Heart right ventricle (tissue), 16 donors: ENCODE results near the gene TNK2. TPM values are rescaled to one million over a fixed set of nuclear protein-coding genes. Genes with fewer than 3 reads are reported as not detected.

Experiments used
- ATAC-seq, 8 donors: fragments of 200-7000 bp; cut with Tn5 transposase; one replicate each; pipeline ENCODE4 v1.9.1; 2020; ENCODE audit warnings: mild to moderate bottlenecking in 8 of 8, moderate library complexity in 8 of 8, moderate number of reproducible peaks in 1 of 8
- DNase-seq, 2 donors: peaks; one replicate each; pipeline ENCODE4 v3.0.0-alpha.2; 2020
- H3K27ac ChIP-seq, 10 donors: fragments of 200-600 bp; sonication (generic) in 2 of 10; one replicate each; pipeline versions ENCODE4 v1.5.0 to v1.8.0; 2020 to 2022; ENCODE audit warnings: mild to moderate bottlenecking in 3 of 10
- H3K27me3 ChIP-seq, 7 donors: fragments of 200-600 bp; one replicate each; pipeline ENCODE4 v1.8.0; 2021 to 2022; ENCODE audit warnings: mild to moderate bottlenecking in 2 of 7
- H3K36me3 ChIP-seq, 9 donors: fragments of 200-600 bp; sonication (generic) in 1 of 9; one replicate each; pipeline versions ENCODE4 v1.5.0 to v1.8.0; 2020 to 2022; ENCODE audit warnings: mild to moderate bottlenecking in 2 of 9
- H3K4me1 ChIP-seq, 9 donors: fragments of 200-600 bp; sonication (generic) in 1 of 9; one replicate each; pipeline versions ENCODE4 v1.5.0 to v1.8.0; 2020 to 2022; ENCODE audit warnings: mild to moderate bottlenecking in 4 of 9
- H3K4me3 ChIP-seq, 10 donors: fragments of 200-600 bp; sonication (generic) in 2 of 10; one replicate each; pipeline versions ENCODE4 v1.5.0 to v1.8.0; 2020 to 2022; ENCODE audit warnings: mild to moderate bottlenecking in 7 of 10, moderate library complexity in 2 of 10
- H3K9me3 ChIP-seq, 11 donors: fragments of 200-600 bp in 10 of 11; sonication (generic) in 2 of 11; one replicate each; pipeline versions ENCODE4 v1.5.0 to v1.8.0; 2013 to 2022; ENCODE audit warnings: mild to moderate bottlenecking in 2 of 11, control low read depth in 1 of 11, moderate library complexity in 1 of 11
- WGBS, 2 donors: extraction: QIAGEN DNeasy Blood & Tissue Kit; methylation state at CpG; one replicate each; pipeline ENCODE4 v1.1.7; 2013; ENCODE audit warnings: inconsistent platforms in 1 of 2; 5-methylcytosine and 5-hydroxymethylcytosine counted together
- intact Hi-C, 10 donors: fragments of 100-400 bp; cut with DNase I; formaldehyde crosslinking; loops; one replicate each; pipeline versions ENCODE4 v1.11.1 to v1.14.2; 2022
- polyA plus RNA-seq, 2 donors: library from polyadenylated mRNA; stranded (reverse); fragments of 200-250 nt; gene quantifications; one replicate each; pipeline ENCODE4 v1.2.3, GENCODE V29; 2013
- total RNA-seq, 10 donors: library from RNA; stranded (reverse); fragmentation: NEBNext Ultra II Directional in 3 of 10; extraction: Animal tissue kit (Norgen Biotek cat#: 25700) in 3 of 10; gene quantifications; one replicate each; pipeline versions ENCODE4 v1.2.1 to v1.2.4, GENCODE V29; 2021 to 2023
- TF ChIP-seq, protein P1 (sequence below), 9 donors: fragments of 200-600 bp; sonication (generic) in 2 of 9; IDR thresholded peaks; one replicate each; pipeline versions ENCODE4 v1.5.0 to v1.8.0; 2021 to 2022; ENCODE audit warnings: antibody characterized with exemption in 9 of 9, mild to moderate bottlenecking in 5 of 9, moderate library complexity in 1 of 9
- donor health status: Arrhythmogenic right ventricular cardiomyopathy.
- donor health status: ischemic (EF 13 %, LVEDD 7.1; RV severe dilation, severe dysfunction).
- donor health status: healthy with polysubstance abuse.
- donor health status: DM: no; HTN: yes; CAD: no.
- donor health status: DM: no; HTN: no; CAD: no.
- donor health status: ischemic (EF 25% LVEDD 6.9; RV normal size, moderate dysfunction).
- donor health status: ischemic (EF 25% LVEDD 5.7; RV mildly dilated, moderate dysfunction).
- donor health status: healthy.
- donor health status: DM: yes; HTN: yes; CAD: no.
- donor health status: Ischemic cardiomyopathy.
- donor health status: ischemic (EF 35%, LVEDD 5.7; RV mildly dilated, moderate dysfunction).
- donor health status: nonischemic (EF 11% LVEDD 7.7; RV severe dilation, severe dysfunction).
- donor health status: DM: yes; HTN: yes; CAD: no.
- donor health status: PGD.
- donor health status: ischemic (EF 29% LVEDD 5.4; RV normal size, mild dysfunction).
- donor health status: nonischemic (EF 23%, LVEDD 6.1; RV moderate dilation, normal function).

Gene TNK2
- total and polyA plus RNA-seq, 12 donors = 17.6 to 48.3 (median 32.5) TPM

DNA sequence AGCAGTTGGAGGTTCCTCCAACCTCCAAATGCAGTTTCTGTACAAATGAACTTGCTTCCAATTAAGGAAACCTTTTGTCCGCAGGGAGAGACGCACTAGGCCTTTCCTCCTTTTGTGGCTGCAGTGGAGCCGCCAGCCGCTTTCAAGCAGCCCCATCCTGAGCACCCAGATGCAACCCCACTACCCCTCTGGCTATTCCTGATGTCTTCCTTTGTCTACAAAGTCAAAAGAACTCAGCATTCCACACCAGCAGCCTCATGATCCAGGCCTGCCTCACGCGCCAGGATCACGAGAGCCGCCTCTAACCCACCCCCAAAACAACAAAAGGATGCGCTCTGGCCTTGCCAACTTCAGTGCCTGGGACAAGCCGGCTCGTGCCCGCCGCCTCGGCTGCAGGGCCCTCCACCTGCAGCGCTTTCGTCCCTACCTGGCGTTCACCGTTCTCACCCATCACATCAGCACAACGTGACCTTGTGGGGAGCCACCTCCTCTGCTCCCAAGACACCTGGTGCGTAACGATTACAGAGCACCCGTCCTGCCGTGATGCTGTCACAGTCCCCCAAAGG lies 48.4 kb downstream of the TNK2 start:
- intact Hi-C loops = loop anchor here in 7 of 10 donors (1.0 to 5.0 kb wide), 4 partner anchors 32 to 55 kb away; no protein-coding TSS in a partner anchor
- Histone ChIP-seq H3K27ac (no peak overlapping the region), H3K36me3 (peaks cover 0 to 10% (median 0%) of the 10 kb centered on the region in 9 donors), H3K9me3 (no peaks in the 10 kb centered on the region), H3K27me3 (no peaks in the 10 kb centered on the region), H3K4me1 (peaks cover 0 to 31% (median 15%) of the 10 kb centered on the region in 9 donors), H3K4me3 (peak overlapping the region in 5 of 10 donors; percentile 20 to 38 (median 29))
- DNase-seq (no peak), ATAC-seq (no peak)
- TF ChIP-seq, protein P1, sequence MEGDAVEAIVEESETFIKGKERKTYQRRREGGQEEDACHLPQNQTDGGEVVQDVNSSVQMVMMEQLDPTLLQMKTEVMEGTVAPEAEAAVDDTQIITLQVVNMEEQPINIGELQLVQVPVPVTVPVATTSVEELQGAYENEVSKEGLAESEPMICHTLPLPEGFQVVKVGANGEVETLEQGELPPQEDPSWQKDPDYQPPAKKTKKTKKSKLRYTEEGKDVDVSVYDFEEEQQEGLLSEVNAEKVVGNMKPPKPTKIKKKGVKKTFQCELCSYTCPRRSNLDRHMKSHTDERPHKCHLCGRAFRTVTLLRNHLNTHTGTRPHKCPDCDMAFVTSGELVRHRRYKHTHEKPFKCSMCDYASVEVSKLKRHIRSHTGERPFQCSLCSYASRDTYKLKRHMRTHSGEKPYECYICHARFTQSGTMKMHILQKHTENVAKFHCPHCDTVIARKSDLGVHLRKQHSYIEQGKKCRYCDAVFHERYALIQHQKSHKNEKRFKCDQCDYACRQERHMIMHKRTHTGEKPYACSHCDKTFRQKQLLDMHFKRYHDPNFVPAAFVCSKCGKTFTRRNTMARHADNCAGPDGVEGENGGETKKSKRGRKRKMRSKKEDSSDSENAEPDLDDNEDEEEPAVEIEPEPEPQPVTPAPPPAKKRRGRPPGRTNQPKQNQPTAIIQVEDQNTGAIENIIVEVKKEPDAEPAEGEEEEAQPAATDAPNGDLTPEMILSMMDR (IDR thresholded peaks at IDR 0.05) = no peak
- 82 to 86% methylated on average over 23 of the region's 23 CpGs for WGBS, 2 donors

DNA sequence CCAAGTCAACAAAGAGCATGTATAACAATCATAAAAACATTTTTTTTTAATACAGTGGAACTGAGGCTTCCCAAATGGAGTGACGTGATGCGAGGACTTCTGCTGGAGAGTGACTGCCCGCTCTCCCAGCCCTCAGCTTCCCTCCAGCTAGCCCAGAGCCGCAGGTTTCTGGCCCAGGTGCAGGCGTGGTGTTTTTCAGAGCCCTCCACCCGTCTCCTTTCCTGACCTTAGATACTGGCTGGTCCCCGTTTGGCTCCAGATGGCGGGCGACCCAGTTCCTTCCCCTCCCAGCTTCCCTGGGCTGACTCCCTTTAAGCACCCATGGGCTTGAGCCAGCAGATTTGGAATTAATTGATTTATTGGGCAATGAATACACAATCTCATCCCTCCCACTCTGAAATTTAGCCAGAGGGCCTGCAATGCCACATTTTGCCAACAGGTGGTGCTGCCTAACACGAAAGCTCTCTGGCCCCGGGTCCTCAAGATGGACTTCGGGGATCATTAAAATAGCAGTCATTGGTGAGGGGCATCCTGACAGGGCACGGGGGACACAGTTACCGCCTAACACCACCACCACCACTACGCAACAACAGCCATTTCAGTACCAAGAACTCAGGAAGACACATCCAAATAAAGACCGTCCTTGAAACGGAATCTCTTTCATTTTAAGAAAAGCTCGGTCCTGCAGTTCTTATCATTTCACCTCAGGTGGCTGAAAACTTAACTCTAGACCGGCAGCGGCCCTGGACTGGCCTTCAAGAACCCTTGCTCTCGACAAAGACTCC lies 49.1 kb downstream of the TNK2 start:
- no peak overlapping the region for H3K27ac ChIP-seq
- WGBS, 2 donors = 12 to 17% methylated on average over 21 of the region's 21 CpGs
- peak in 2 of 8 donors; percentile 8 to 24 for ATAC-seq
- no peaks in the 10 kb centered on the region for H3K27me3 ChIP-seq
- H3K9me3 ChIP-seq = no peaks in the 10 kb centered on the region
- peaks cover 0 to 31% (median 15%) of the 10 kb centered on the region in 9 donors for H3K4me1 ChIP-seq
- peak; percentile 58 to 68 for DNase-seq
- TF ChIP-seq, protein P1 (IDR thresholded peaks at IDR 0.05) = peak; percentile 92 to 98 (median 97)
- intact Hi-C loops = loop anchor here in 5 of 10 donors (1.0 to 5.0 kb wide), 3 partner anchors 33 to 56 kb away; no protein-coding TSS in a partner anchor
- H3K36me3 ChIP-seq = peaks cover 0 to 10% (median 0%) of the 10 kb centered on the region in 9 donors
- peak overlapping the region in 5 of 10 donors; percentile 20 to 38 (median 29) for H3K4me3 ChIP-seq

DNA sequence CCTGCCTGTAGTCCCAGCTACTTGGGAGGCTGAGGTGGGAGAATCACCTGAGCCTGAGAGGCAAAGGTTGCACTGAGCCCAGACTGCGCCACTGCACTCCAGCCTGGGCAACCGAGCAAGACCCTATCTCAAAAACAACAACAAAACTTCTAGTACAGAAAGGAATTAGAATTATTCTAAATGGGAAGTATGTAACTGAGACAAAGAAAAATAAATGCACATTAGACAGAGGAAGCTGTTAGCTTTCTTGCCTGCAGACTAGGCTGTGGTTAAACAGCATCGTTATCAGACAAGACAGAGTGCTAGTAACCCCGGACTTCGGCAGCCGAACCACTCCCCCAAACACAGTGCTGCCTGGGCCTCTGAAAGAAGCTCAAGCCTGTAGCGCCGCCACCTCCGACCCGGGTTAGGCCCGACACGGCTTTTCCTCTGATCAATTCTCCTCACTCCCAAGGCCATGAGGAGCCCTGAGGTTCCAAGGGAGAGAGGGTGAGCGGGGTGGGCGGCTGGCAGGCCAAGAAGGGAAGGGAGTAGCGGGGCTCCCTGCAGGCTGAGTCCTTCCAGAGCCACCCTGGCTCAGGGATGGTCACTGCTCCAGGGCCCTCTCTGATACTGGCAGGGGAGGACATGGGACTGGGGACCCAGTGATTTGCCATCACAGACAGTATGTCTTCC lies 51.8 kb downstream of the TNK2 start:
- peaks cover 0 to 5% (median 0%) of the 10 kb centered on the region in 7 donors for H3K27me3 ChIP-seq
- DNase-seq (no peak), ATAC-seq (peak in 1 of 8 donors; percentile 11)
- intact Hi-C loops = loop anchor here in 2 of 10 donors (5.0 kb wide), 2 partner anchors 36 to 56 kb away; no protein-coding TSS in a partner anchor
- no peak overlapping the region for H3K27ac ChIP-seq
- no peak overlapping the region for H3K4me3 ChIP-seq
- no peaks in the 10 kb centered on the region for H3K36me3 ChIP-seq
- H3K9me3 ChIP-seq = no peaks in the 10 kb centered on the region
- 77 to 80% methylated on average over 15 of the region's 15 CpGs for whole genome bisulfite sequencing, 2 donors
- H3K4me1 ChIP-seq = peaks cover 0 to 11% (median 5%) of the 10 kb centered on the region in 9 donors
- TF ChIP-seq, protein P1 (IDR thresholded peaks at IDR 0.05) = no peak
